ENCODE data around the gene HNRNPA3. TPM values are rescaled to one million over a fixed set of nuclear protein-coding genes. Genes with fewer than 3 reads are reported as not detected.
A peak's percentile ranks its signal among the peaks of the same experiment; 100 is the strongest.

Gene HNRNPA3
- total and polyA plus RNA-seq, 2 of the 13 experiments (the other 11 are each of a cell fraction or from before 2014, with no cell fraction given) = 73.3 to 97.7 TPM

DNA sequence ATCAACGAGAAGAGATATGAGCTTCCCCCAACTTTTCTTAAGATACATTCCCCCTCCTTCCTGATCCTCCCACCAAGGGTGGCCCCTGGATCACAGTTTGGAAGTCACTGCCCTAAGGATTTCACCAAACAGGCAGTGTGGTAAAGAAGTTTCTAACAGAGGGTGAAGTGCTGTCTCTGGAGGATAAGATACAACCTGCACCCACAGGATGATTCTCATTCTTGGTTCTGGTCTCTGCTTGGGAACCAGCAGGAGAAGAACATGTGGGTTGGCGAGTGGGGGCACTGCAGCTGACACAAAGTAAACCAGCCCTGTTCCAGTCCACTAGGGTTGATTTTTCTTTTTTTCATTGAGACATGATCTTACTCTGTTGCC is 42.6 kb downstream of the HNRNPA3 start (continued):
- TF ChIP-seq, protein P1, sequence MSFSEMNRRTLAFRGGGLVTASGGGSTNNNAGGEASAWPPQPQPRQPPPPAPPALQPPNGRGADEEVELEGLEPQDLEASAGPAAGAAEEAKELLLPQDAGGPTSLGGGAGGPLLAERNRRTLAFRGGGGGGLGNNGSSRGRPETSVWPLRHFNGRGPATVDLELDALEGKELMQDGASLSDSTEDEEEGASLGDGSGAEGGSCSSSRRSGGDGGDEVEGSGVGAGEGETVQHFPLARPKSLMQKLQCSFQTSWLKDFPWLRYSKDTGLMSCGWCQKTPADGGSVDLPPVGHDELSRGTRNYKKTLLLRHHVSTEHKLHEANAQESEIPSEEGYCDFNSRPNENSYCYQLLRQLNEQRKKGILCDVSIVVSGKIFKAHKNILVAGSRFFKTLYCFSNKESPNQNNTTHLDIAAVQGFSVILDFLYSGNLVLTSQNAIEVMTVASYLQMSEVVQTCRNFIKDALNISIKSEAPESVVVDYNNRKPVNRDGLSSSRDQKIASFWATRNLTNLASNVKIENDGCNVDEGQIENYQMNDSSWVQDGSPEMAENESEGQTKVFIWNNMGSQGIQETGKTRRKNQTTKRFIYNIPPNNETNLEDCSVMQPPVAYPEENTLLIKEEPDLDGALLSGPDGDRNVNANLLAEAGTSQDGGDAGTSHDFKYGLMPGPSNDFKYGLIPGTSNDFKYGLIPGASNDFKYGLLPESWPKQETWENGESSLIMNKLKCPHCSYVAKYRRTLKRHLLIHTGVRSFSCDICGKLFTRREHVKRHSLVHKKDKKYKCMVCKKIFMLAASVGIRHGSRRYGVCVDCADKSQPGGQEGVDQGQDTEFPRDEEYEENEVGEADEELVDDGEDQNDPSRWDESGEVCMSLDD (CRISPR knock-in tag; IDR thresholded peaks at IDR 0.05; ENCODE audit: borderline replicate concordance) = no peak
- no peak for TF ChIP-seq ZNF224 (CRISPR knock-in tag; IDR thresholded peaks at IDR 0.05)
- TF ChIP-seq ZNF605 (CRISPR knock-in tag; IDR thresholded peaks at IDR 0.05) = 0 out of 2 replicates have a peak, but pooled peaks have one; percentile 27
- no peak for TF ChIP-seq NCOA1 (CRISPR knock-in tag; IDR thresholded peaks at IDR 0.05)
- TF ChIP-seq PHF5A (CRISPR knock-in tag; IDR thresholded peaks at IDR 0.05; ENCODE audit: low read depth, unreplicated experiment) = no peak
- TF ChIP-seq, protein P2, sequence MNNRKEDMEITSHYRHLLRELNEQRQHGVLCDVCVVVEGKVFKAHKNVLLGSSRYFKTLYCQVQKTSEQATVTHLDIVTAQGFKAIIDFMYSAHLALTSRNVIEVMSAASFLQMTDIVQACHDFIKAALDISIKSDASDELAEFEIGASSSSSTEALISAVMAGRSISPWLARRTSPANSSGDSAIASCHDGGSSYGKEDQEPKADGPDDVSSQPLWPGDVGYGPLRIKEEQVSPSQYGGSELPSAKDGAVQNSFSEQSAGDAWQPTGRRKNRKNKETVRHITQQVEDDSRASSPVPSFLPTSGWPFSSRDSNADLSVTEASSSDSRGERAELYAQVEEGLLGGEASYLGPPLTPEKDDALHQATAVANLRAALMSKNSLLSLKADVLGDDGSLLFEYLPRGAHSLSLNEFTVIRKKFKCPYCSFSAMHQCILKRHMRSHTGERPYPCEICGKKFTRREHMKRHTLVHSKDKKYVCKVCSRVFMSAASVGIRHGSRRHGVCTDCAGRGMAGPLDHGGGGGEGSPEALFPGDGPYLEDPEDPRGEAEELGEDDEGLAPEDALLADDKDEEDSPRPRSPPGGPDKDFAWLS (CRISPR knock-in tag; IDR thresholded peaks at IDR 0.05; ENCODE audit: borderline replicate concordance) = peak; percentile 61; the same call in 1 of the 2 replicates
- TF ChIP-seq, protein P3, sequence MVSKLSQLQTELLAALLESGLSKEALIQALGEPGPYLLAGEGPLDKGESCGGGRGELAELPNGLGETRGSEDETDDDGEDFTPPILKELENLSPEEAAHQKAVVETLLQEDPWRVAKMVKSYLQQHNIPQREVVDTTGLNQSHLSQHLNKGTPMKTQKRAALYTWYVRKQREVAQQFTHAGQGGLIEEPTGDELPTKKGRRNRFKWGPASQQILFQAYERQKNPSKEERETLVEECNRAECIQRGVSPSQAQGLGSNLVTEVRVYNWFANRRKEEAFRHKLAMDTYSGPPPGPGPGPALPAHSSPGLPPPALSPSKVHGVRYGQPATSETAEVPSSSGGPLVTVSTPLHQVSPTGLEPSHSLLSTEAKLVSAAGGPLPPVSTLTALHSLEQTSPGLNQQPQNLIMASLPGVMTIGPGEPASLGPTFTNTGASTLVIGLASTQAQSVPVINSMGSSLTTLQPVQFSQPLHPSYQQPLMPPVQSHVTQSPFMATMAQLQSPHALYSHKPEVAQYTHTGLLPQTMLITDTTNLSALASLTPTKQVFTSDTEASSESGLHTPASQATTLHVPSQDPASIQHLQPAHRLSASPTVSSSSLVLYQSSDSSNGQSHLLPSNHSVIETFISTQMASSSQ (IDR thresholded peaks at IDR 0.05; ENCODE audit: low read depth) = no peak
- TF ChIP-seq, protein P3 (CRISPR knock-in tag; IDR thresholded peaks at IDR 0.05; ENCODE audit: borderline replicate concordance) = peak; percentile 19; the same call in 1 of the 2 replicates
- TF ChIP-seq, protein P4, sequence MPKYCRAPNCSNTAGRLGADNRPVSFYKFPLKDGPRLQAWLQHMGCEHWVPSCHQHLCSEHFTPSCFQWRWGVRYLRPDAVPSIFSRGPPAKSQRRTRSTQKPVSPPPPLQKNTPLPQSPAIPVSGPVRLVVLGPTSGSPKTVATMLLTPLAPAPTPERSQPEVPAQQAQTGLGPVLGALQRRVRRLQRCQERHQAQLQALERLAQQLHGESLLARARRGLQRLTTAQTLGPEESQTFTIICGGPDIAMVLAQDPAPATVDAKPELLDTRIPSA (CRISPR knock-in tag; IDR thresholded peaks at IDR 0.05; ENCODE audit: borderline replicate concordance) = no peak
- 0 out of 2 replicates have a peak, but pooled peaks have one; percentile 3 for TF ChIP-seq ZMYM4 (CRISPR knock-in tag; IDR thresholded peaks at IDR 0.05)
- TF ChIP-seq, protein P5, sequence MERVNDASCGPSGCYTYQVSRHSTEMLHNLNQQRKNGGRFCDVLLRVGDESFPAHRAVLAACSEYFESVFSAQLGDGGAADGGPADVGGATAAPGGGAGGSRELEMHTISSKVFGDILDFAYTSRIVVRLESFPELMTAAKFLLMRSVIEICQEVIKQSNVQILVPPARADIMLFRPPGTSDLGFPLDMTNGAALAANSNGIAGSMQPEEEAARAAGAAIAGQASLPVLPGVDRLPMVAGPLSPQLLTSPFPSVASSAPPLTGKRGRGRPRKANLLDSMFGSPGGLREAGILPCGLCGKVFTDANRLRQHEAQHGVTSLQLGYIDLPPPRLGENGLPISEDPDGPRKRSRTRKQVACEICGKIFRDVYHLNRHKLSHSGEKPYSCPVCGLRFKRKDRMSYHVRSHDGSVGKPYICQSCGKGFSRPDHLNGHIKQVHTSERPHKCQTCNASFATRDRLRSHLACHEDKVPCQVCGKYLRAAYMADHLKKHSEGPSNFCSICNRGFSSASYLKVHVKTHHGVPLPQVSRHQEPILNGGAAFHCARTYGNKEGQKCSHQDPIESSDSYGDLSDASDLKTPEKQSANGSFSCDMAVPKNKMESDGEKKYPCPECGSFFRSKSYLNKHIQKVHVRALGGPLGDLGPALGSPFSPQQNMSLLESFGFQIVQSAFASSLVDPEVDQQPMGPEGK (CRISPR knock-in tag; IDR thresholded peaks at IDR 0.05) = 0 out of 2 replicates have a peak, but pooled peaks have one; percentile 37
- peak; percentile 54; the same call in 1 of the 2 replicates for TF ChIP-seq AKAP8 (CRISPR knock-in tag; IDR thresholded peaks at IDR 0.05)
- TF ChIP-seq ZNF772 (CRISPR knock-in tag; IDR thresholded peaks at IDR 0.05) = 0 out of 2 replicates have a peak, but pooled peaks have one; percentile 31
- TF ChIP-seq, protein P6, sequence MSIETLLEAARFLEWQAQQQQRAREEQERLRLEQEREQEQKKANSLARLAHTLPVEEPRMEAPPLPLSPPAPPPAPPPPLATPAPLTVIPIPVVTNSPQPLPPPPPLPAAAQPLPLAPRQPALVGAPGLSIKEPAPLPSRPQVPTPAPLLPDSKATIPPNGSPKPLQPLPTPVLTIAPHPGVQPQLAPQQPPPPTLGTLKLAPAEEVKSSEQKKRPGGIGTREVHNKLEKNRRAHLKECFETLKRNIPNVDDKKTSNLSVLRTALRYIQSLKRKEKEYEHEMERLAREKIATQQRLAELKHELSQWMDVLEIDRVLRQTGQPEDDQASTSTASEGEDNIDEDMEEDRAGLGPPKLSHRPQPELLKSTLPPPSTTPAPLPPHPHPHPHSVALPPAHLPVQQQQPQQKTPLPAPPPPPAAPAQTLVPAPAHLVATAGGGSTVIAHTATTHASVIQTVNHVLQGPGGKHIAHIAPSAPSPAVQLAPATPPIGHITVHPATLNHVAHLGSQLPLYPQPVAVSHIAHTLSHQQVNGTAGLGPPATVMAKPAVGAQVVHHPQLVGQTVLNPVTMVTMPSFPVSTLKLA (IDR thresholded peaks at IDR 0.05) = no peak
- peak; percentile 67; the same call in 1 of the 2 replicates for TF ChIP-seq ZNF543 (CRISPR knock-in tag; IDR thresholded peaks at IDR 0.05)
- TF ChIP-seq ZNF782 (CRISPR knock-in tag; IDR thresholded peaks at IDR 0.05; ENCODE audit: borderline replicate concordance) = no peak

Measured in HepG2 (cell line).